Testis (tissue), 2 donors: Measurements from ENCODE around the gene CITED2.

Experiments
- POLR2A ChIP-seq: fragments of 450-650 bp; IDR thresholded peaks from one replicate; pipeline ENCODE4 v1.6.1; 2017; ENCODE audit warnings: antibody characterized with exemption, mild to moderate bottlenecking, moderate library complexity
- TF ChIP-seq, protein P1 (sequence below), 3 experiments: fragments of 450-650 bp in 2 of 3; fragments of 200-600 bp in 1 of 3; sonication (generic) in 1 of 3; IDR thresholded peaks; one replicate each; pipeline ENCODE4 v1.5.1; 2016 to 2019; ENCODE audit warnings: antibody characterized with exemption in 3 of 3, mild to moderate bottlenecking in 2 of 3, moderate library complexity in 1 of 3

DNA sequence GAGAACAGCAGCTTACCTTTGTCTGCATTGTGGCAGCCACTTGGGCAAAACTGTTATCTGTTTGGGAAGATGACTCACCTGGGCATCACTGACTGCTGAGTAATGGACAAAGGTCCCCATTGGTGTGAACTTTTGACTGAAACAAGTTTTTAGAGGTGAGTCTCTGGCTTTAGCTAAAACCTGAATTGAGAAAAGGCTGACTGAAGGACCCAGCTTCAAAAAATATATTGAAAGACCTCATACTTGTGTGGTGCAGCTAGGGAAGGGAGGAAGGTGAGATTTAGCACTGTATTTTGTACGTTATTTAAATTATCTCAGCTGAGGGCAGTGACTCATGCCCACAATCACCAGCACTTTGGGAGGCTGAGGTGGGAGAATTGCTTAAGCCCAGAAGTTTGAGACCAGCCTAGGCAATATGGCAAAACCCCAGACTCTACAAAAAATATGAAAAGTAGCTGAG lies 4.5 kb upstream of the CITED2 start:
- TF ChIP-seq, protein P1, sequence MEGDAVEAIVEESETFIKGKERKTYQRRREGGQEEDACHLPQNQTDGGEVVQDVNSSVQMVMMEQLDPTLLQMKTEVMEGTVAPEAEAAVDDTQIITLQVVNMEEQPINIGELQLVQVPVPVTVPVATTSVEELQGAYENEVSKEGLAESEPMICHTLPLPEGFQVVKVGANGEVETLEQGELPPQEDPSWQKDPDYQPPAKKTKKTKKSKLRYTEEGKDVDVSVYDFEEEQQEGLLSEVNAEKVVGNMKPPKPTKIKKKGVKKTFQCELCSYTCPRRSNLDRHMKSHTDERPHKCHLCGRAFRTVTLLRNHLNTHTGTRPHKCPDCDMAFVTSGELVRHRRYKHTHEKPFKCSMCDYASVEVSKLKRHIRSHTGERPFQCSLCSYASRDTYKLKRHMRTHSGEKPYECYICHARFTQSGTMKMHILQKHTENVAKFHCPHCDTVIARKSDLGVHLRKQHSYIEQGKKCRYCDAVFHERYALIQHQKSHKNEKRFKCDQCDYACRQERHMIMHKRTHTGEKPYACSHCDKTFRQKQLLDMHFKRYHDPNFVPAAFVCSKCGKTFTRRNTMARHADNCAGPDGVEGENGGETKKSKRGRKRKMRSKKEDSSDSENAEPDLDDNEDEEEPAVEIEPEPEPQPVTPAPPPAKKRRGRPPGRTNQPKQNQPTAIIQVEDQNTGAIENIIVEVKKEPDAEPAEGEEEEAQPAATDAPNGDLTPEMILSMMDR (IDR thresholded peaks at IDR 0.05): no peak
- TF ChIP-seq POLR2A: no peak
